GM19463 (cell line): ENCODE measurements around the gene PRKAR2B.
"Not testable (repeated sequence)": the region's sequence is repeated elsewhere in the genome, so short reads cannot be mapped to it uniquely, and the experiment has no call there.

Source experiments
- ATAC-seq: cut with Tn5 transposase; IDR thresholded peaks from one replicate; pipeline ENCODE4 v1.9.1; 2021; ENCODE audit warnings: mild to moderate bottlenecking, moderate library complexity; ENCODE audit not compliant: unreplicated experiment

Gene PRKAR2B

DNA sequence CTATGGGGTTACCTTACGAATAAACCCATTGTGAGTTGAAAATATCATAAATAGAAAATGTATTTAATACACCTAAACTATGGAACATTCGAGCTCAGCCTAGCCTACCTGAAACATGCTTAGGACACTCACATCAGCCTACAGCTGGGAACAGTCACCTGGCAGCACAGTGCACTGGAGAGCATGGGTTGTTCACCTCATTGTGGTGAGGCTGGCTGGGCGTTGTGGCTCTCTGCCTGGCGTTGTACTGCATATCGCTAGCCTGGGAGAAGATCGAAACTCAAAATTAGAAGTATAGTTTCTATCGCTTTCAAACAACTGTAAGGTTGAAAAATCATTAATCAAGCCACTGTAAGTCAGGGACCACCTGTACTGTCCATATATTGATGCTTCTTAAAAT is 107.0 kb downstream of the PRKAR2B start:
- ATAC-seq: no peak

DNA sequence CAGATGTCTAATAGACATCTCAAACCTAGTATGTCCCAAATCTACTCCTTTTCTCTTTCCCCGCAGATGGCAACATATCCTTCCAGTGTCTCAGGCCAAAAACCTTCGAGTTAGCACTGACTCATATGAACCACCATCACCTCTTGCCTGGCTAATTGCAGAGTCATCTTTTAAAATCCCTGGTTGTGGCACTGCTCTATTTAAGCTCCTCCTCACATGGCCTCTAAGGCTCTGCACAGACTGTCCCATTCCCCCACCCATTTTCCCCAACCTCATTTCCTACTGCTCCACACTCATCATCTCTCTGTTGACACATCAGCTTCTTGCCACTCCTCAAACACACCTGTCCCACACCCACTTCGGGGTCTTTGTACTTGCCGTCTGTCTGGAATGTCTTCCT is 107.5 kb downstream of the PRKAR2B start:
- ATAC-seq: no peak

DNA sequence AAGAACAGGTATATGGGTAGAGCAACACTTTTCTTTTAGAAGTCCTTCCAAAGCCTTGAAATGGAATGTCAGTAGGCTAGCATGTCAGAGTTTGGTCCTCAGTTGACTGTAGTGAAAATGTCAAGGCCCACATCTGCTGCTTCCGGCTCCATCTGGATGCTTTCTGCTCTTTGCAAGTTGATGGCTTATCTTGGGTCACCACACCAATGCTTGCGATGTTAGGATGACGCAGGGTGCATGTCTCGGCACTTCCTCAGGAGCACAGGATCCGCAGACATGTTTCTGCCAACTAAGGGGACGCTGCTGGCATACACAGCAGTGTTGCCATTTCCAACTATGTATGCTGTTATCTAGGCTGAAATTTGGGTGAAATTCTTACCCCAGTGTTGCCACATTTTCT is 110.3 kb downstream of the PRKAR2B start:
- no peak for ATAC-seq

DNA sequence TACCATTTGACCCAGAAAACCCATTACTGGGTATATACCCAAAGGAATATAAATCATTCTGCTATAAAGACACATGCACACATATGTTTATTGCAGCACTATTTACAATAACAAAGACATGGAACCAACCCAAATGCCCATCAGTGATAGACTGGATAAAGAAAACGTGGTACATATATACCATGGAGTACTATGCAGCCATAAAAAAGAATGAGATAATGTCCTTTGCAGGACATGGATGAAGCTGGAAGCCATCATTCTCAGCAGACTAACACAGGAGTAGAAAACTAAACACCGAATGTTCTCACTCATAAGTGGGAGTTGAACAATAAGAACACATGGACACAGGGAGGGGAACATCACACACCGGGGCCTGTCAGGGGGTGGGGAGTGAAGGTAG is 111.2 kb downstream of the PRKAR2B start:
- ATAC-seq: not testable (repeated sequence)

DNA sequence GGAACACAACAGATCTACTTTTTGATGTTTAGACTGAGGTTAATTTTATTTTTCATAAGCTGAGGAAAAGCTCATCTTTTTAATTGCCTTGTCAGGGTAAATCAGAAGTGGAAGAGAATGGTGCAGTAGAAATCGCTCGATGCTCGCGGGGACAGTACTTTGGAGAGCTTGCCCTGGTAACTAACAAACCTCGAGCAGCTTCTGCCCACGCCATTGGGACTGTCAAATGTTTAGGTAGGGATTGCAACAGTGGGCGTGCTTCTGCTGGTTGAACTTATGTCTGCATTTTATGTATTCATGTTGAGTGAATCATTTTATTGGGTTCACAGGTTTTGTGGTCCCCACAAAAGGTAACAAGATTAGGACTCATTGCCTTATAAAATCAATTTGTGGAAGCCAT is 112.6 kb downstream of the PRKAR2B start:
- no peak for ATAC-seq

DNA sequence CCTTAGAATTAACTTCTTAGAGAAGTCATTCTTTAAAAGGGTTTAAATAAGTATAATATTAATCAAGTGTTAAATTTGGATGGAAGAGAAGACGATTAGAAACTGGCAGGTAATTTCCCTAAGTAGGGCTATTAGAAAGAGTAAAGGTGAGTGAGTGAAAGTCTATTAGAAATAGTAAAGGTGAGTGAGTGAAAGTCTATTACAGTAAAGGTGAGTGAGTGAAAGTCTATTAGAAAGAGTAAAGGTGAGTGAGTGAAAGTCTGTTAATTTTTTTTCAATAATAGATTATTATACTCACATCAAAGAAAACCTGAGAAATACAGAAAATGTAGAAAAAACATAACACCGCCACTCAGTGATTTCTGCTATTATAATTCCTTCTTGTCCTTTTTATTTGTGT is 113.5 kb downstream of the PRKAR2B start:
- ATAC-seq: no peak

DNA sequence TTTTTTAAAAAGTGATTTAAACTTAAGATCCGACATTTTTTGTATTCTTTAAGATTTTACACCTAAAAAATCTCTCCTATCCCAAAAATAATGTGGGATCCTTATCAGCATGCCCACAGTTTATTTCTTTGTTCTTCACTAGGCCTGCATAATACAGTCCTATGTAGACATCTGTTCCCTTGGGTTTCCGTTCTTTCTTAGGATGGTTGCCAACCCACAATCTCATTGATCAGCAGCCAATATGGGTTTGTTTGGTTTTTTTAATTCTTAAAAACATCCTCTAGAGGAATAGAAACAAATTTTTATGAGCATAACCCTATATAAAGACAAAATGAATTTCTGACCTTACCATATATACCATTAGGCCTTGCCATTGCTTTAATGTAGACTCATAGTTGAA is 115.9 kb downstream of the PRKAR2B start:
- ATAC-seq: no peak

DNA sequence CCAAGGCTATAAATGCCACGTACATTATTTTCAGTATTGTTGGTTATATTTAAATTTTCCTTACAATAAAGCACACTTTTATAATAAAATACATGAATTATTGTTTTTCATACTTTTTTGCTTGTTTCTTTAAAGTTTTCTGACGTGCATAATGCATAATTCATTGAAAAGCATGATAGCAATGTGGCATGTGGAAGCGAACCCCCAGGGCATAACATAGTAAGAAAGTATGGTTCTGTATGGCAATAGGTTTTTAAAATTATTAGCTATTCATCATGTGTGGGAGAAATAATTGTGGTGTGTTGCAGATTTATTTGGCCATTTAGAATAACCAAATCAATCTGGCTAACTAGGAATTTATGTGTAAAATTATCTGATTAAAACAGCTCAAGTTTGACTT is 116.9 kb downstream of the PRKAR2B start:
- ATAC-seq: no peak

DNA sequence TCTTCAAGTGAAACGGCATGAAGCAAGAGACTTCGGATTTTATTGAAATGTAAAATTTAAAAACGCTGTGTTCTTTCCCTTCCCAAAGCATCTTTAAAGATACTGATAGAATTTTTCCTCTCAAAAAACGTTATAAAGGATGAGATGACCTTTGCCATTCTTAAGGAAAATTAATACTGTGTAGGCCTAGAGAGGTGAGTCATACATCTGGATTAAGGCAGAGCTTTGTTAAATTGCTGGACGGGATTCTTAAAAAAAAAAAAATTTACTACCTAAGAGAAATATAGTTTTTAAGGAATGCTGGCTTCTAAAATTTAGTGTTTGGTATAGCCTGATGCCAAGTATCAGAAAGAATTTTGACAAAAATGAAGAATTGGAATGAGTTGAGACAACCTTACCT is 118.0 kb downstream of the PRKAR2B start:
- ATAC-seq: no peak

DNA sequence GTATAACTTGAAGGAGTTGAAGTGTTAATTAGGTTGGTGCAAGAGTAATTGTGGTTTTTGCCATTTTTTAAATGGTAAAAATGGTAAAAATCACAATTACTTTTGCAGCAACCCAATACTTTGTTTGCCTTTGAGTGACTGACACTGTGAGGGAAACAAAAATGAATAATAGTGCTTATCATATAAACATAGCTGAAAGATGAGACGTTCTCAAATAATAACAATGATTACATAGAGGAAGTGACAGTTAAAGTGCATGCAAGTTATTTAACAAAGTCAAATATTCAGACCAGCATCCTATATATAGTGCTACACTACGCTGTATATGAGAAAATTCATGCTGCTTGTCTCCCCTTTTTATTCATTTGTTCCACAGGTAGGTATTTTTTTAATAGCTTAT is 119.6 kb downstream of the PRKAR2B start:
- ATAC-seq: no peak

DNA sequence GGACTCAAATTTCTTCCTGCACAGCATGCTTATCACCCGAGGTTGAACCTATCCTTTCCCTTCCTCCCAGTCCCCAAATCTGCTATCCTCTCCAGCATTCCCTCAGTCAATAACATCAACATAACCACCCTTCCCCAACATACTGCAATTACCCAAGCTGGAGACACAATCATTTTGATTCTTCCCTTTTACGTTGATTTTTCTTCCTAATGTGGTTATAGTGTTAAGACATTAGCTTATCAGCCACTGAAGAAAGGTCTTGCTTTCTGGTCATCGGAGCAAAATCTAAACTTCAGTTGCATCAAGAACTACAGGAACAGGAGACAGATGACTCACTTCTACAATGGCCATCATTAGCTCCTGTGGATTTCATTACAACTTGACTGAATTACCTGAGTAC is 120.8 kb downstream of the PRKAR2B start:
- ATAC-seq: no peak

DNA sequence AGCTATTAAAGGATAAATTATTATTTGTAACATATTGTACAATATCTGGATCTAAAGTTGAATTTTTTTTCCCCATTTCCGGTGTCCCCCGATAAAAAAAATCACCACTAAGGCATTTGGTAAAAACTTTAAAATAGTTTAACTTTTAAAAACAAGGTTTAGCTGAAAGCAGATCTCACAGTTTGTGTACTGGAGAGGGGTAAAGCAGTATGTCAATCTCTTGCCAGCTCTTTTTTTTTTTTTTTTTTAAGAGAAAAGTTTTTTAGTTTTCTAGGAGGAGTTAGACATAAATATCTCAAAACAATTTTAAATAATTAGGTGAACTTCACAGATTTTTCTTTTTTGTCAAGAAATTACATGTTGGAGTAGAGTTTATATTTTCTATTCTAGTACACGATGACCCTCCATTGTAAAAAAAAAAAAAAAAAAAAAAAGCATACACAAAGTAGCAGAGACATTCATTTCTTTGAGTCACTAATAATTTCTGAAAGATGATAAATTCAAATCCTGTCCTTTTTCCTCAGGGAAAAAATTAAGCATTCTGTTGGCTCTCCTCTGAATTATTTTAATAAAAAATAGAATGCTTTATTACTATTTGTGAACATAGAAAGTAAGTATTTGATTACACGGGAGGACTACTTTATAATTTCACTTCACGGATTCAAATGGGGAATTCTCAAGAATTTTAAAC is 122.4 kb downstream of the PRKAR2B start:
- no peak for ATAC-seq

DNA sequence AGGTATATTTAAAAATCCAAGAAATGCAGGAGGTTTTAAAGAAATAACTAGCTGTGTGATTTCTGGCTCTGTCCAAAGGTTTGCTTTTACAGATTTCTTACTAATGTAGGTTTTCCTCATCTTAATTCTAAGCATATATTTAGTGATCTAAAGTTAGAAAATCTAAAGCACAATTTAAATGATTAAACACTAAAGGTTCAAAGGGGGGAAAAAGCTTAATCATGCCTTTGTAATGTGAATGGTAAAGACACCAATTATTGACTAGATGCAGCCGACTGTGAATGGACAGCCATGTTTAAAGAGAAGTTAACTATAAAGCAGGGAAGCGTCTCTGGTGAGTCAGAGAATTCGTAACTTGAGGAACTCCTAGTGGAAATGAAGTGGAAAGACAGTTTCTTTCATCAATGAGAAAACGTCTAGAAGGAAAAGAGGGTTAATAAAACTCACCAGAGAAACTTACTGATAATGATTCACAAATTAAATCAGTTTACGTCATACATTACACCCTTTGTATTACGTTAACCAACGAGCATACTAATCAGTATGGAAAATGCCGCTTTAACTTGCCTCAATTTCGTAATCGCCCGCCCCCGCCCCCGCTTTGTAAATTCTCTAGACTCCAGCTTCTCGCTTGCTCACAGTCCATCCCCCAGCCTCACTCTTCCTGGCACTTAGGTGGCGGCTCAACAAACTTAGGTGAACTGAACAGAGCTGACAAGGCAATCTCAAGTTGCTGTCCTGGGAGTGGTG is 123.2 kb downstream of the PRKAR2B start:
- ATAC-seq: no peak

DNA sequence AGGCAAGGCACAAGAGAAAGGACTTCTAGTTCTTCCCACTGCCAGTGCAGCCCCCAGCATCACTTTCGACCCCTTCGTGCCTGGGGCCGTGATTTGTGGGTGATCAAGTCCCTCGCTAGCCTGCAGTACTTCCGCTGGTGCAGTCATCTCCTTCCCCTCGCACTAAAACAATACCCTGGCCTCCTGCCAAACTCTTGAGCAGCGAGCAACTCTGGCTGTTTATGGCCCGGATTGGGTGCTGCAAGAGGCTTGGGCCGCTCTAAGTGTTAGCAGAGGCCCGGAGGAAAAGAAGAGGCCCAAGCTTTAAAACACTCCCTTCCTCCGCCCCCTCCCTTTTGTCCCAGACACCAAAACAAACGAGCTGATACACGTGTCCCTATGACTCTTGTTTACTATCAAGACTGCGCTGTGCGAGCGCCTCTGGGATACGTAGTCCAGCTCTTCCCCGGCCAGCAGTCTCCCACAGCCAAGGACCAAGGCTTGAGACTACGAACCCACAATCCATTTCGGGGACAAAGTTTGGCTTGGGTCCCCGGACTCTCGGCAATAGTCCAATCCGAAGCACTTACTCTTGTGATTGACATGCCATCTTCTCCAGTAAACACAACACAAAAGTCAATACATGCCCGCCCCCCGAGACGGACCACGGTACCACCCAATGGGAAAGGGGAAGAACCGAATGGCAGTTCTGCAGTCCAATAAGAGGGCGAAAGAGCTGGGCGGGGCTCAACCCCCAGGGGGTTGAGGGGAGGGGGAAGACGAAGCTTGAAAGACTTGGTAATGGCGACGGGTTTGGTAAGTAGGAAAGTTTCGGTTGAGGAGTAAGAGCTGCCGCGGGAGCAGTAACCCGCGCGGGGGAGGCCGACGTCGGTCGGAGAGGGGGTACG is 124.0 kb downstream of the PRKAR2B start, which contains the start of gene HBP1:
HBP1 (plus strand) TSS at position 771 of the 887 bp plus-strand sequence. CDS start 10,891 bp downstream, outside the sequence.
- ATAC-seq: peak; percentile 83

DNA sequence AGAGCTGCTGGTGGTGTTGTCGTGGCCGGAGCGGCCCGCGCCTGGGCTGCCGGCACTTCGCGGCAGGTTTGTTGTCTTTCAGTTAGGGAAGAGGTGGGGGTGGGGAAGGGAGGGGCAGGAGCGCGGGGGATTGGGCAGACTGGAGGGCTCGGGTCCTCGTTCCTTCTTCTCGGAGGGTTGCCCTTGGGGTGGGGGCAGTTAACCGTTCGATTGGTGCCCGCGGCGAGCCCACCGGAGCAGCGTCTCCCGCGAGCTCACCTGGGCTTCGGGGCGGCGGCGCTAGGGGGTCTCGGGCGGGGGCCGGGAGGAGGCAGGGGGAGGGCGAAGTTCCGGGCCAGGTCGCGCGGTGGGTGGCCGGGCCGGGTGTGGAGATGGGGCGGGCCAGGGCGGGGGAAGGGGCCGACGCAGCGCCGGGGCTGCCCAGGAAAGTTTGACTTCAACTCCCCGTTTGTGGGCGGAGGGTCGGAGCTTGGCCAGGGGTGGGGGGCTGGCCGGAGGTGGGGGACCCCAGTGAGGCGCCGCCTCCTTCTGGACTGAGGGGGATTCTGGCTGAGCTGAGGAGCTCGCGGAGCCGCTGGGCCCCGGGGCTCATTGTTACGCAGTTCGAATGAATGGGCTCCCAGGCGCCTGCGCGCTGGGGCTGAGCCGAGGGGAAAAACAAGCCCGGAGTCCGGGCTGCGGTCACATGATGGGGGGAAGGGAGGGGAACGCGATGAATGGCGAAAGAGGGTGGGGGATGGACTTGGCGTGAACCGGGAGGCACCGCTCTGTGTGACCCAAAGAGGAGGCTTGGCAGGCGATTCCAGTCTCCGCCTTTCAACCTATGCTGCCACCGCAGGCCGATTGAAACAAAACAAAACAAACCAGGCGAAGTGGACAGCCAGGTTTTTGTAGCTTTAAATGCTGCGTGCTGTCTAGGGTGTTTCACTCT is 124.9 kb downstream of the PRKAR2B start:
- peak; percentile 24 for ATAC-seq

DNA sequence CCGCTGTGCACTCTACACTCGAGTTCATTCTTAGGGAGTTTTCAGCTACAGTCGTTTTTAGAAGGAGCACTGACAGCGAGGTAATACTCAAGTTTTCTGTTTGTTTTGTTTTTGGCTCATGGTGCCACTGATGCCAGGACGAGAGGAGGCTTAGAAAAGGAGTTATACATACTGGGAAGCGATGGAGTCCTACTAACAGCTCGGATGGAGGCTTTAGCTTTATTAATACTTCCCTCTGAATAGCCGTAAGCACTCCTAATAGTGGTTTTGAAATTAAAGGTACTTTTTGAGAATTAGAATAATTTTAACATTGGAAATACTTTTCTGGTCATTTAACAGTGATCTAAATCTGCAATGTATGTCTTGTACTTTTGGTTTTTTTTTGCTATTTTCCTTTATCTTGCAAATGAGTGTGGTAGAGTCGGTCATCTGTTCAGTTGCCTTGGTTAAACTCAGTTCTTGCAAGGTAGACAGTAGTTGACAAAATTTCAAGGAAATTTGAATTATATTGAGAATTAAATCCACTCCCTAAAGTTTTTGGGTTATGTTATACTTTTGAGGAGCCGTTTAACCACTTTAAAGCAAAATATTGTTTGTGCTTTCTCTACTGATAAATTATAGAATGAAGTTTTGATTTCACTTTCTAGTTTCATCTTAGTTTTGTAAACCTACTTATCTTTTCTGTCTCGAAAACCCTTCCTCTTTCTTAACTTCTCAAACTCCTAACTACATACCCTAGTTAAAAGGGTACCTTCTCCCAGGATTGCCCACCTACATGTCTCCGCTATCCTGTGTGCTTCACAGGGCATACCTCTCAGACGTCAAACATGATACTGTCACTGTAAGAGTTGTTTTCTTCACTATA is 125.8 kb downstream of the PRKAR2B start:
- no peak for ATAC-seq

DNA sequence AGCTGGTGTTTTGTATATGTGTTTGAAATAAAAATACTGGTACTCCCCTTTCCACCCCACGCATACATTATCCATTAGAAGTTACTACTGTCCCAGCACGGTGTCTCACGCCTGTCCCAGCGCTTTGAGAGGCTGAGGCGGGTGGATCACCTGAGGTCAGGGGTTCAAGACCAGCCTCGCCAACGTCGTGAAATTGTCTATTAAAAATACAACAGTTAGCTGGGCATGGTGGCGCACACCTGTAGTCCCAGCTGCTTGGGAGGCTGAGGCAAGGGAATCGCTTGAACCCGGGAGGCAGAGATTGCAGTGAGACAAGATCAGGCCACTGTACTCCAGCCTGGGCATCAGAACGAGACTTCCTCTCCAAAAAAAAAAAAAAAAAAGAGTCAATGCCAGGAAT is 127.0 kb downstream of the PRKAR2B start:
- no peak for ATAC-seq

DNA sequence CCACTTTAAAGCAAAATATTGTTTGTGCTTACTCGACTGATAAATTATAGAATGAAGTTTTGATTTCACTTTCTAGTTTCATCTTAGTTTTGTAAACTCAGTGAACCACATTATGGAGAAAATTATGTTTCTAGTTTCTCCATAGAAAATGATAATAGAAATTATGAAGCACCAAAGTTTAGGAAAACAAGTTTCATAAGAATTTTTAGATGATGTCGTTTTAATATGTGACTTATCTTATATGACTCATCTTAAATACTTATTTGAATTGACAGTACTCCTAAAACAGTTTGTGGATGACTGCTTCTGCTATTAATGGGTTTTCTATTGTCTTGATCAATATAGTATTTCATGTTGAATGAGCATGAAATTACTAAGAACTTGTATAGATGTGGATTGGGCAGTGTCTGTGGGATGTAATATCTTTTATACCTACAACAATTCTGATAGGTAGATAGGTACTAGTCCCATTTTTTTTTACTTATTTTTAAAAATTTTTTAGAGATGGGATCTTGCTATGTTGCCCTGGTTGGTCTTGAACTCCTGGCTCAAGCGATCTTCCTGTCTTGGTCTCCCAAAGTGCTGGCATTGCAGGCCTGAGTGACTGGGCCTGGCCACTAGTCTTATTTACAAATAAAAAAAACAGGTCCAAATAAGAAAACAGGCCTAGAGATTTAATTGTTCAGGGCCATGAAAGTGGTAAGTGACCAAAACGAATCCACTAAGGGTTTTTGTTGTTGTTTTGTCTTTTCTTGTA is 127.9 kb downstream of the PRKAR2B start:
- ATAC-seq: no peak

DNA sequence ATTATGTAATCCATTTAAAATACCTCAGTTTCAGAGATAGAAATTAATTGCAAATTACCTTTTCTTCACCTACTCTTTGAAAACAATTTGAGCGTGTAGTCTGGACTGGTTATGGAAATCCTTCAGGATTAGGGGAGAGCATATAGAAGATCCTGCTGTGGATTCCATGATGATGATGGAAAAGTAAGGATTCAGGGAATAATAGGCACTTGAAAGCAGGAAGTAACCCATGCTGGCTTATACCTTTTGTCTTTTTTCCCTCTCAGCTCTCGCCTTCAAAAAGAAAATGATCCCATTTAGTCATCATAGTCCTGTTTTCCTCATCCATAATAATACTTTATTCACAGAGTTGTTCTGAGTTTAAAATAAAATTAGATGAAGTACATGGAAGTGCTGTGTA is 128.7 kb downstream of the PRKAR2B start:
- ATAC-seq: no peak
